ENCODE data around the gene FBLN1.
"Not testable (repeated sequence)": the region's sequence is repeated elsewhere in the genome, so short reads cannot be mapped to it uniquely, and the experiment has no call there.

The FBLN1 gene

GRCh38 chr22:45502215-45503049 is at the start of gene FBLN1:
Gene FBLN1 (plus strand): TSS chr22:45502883. CDS start chr22:45502986, 103 bp downstream.
- no peak for DNase-seq

GRCh38 chr22:45453764-45454163 is 48.9 kb upstream of the FBLN1 start:
- no peak for DNase-seq

GRCh38 chr22:45454275-45454674 is 48.4 kb upstream of the FBLN1 start:
- no peak for DNase-seq

GRCh38 chr22:45455212-45455611 is 47.5 kb upstream of the FBLN1 start:
- no peak for DNase-seq

- DNase-seq: no peak
Measured at GRCh38 chr22:45455621-45456020, 47.1 kb upstream of the FBLN1 start.

- no peak for DNase-seq
Measured at GRCh38 chr22:45456811-45457210, 45.9 kb upstream of the FBLN1 start.

GRCh38 chr22:45458532-45458931 is 44.2 kb upstream of the FBLN1 start:
- no peak for DNase-seq

GRCh38 chr22:45459235-45459634 is 43.4 kb upstream of the FBLN1 start:
- DNase-seq: no peak

GRCh38 chr22:45460288-45461109 is 42.2 kb upstream of the FBLN1 start:
- DNase-seq: no peak

- no peak for DNase-seq
Measured at GRCh38 chr22:45462034-45462655, 40.5 kb upstream of the FBLN1 start.

GRCh38 chr22:45463691-45464090 is 39.0 kb upstream of the FBLN1 start:
- DNase-seq: not testable (repeated sequence)

- no peak for DNase-seq
Measured at GRCh38 chr22:45465633-45466032, 37.0 kb upstream of the FBLN1 start.

- DNase-seq: no peak
Measured at GRCh38 chr22:45468872-45469271, 33.8 kb upstream of the FBLN1 start.

GRCh38 chr22:45469281-45470073 is 33.2 kb upstream of the FBLN1 start:
- no peak for DNase-seq

- DNase-seq: no peak
Measured at GRCh38 chr22:45470871-45471270, 31.8 kb upstream of the FBLN1 start.

- DNase-seq: no peak
Measured at GRCh38 chr22:45472426-45472825, 30.3 kb upstream of the FBLN1 start.

GRCh38 chr22:45473626-45474237 is 29.0 kb upstream of the FBLN1 start:
- DNase-seq: no peak

GRCh38 chr22:45475063-45475747 is 27.5 kb upstream of the FBLN1 start:
- DNase-seq: no peak

GRCh38 chr22:45475851-45476514 is 26.7 kb upstream of the FBLN1 start:
- DNase-seq: no peak

GRCh38 chr22:45476814-45477213 is 25.9 kb upstream of the FBLN1 start:
- no peak for DNase-seq
